ENCODE measurements around the gene BRIP1. TPM values are rescaled to one million over a fixed set of nuclear protein-coding genes. Genes with fewer than 3 reads are reported as not detected.
"Not testable (repeated sequence)": the region's sequence is repeated elsewhere in the genome, so short reads cannot be mapped to it uniquely, and the experiment has no call there.

Gene BRIP1
- total RNA-seq, 8 experiments from 2014 or later = 0.50 to 11.9 (median 1.0) TPM

DNA sequence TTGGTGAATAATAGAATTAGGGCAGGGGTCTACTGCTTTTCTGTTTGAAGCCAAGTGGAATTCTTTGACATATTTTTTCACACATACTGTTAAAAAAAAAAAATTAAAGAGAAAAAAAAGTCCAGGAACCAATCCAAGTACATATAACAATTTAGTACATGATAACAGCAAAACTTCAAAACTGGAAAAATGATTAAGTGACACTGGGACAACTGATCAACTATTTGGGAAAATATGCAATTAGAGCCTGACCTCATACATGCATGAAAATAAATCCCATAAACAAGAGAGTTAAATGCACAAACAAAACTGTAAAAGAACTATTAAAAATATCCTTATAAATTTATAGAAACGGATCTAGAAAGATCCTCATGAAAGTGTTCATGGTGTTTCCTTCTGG lies 27.7 kb downstream of the BRIP1 start:
- ATAC-seq (replicated peaks in 6 of 8) = no peak
- in situ Hi-C loops (cut with MboI; ENCODE audit: low pct_unique_long_range_greater_than_20kb in 2 of 9, low sequenced_read_pairs in 9 of 9, unreplicated experiment in 9 of 9) = loop anchor here in 5 of 9 experiments (5.0 to 25.0 kb wide), 3 partner anchors 198 to 423 kb away; no protein-coding TSS in a partner anchor
- Histone ChIP-seq H3K4me1 (replicated peaks in 1 of 2) (no peaks in the 10 kb centered on the region), H3K4me3 (no peak overlapping the region), H3K27ac (no peak overlapping the region)
- WGBS, 10 experiments = 75 to 100% (median 100%) methylated on average over 1 of the region's 1 CpG; no CpG with 5 or more reads in 1 of the 10 experiments

DNA sequence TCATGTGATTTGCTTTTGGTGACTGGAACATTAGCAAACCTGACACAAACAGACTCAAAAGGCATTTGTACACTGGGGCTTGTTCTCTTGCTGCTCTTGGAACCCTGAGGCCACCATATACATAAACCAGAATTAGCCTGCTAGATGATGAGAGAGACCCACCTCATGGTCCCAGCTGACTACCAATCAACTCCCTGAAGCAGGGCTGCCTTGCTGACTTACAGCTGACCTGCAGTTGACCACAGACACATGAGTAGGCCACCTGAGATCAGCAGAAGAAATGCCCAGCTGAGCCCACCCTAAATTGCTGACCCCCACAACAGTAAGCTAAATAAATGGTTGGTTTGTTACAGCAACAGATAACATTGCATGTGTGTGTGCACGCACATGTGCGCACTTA lies 28.7 kb downstream of the BRIP1 start:
- peak in 1 of 8 experiments; percentile 17 for ATAC-seq (replicated peaks in 6 of 8)
- 94 to 100% (median 100%) methylated on average over 1 to 2 of the region's 2 CpGs; no CpG with 5 or more reads in 3 of the 10 experiments for WGBS, 10 experiments
- H3K4me3 ChIP-seq = no peak overlapping the region
- in situ Hi-C loops (cut with MboI; ENCODE audit: low pct_unique_long_range_greater_than_20kb in 2 of 9, low sequenced_read_pairs in 9 of 9, unreplicated experiment in 9 of 9) = loop anchor here in 5 of 9 experiments (5.0 to 25.0 kb wide), 3 partner anchors 197 to 422 kb away; no protein-coding TSS in a partner anchor
- no peaks in the 10 kb centered on the region for H3K4me1 ChIP-seq (replicated peaks in 1 of 2)
- no peak overlapping the region for H3K27ac ChIP-seq

DNA sequence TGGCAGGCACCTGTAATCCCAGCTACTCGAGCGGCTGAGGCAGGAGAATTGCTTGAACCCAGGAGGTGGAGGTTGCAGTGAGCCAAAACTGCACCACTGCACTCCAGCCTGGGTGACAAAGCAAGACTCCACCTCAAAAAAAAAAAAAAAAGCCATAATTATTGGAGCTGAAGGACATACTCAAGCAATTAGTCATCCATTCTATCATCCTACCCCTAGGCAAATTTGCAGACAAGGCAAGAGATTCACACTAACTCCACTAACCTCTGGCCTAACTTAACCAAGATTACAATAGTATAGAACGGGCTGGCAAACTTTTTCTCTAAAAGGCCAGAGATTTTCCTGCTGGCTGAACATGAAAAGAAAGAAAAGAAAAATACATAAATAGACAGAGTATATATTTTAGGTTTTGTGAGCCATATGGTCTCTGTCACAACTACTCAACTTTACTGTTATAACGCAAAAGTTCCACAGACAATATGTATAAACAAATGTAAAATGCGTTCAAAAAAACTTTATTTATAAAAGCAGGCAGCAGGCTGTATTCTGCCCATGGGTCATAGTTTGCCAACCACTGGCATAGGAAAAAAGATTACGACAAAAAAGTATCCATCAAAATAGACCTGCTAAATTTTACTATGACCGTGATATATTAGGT lies 29.7 kb downstream of the BRIP1 start:
- in situ Hi-C loops (cut with MboI; ENCODE audit: low pct_unique_long_range_greater_than_20kb in 2 of 9, low sequenced_read_pairs in 9 of 9, unreplicated experiment in 9 of 9) = loop anchor here in 5 of 9 experiments (10.0 to 25.0 kb wide), 2 partner anchors 199 to 421 kb away; no protein-coding TSS in a partner anchor

DNA sequence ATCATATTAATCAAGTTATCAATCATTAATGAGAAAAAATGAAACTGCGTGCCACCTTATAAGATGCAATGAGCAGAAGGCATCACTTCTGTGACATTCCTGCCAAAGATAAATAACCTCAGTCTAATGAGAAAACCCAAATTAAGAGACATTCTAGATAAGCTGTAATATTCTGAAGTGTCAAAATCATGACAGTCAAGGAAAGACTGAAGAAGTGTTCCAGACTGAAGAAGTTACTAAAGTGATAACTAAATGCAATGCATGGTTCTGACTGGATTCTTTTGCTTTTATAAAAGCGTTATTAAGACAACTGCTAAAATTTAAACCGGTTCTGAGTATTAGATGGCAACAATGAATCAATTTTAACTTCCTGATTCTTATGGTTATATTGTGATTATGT lies 30.9 kb downstream of the BRIP1 start:
- H3K4me3 ChIP-seq = no peak overlapping the region
- 88 to 100% (median 98%) methylated on average over 2 to 3 of the region's 3 CpGs for WGBS, 10 experiments
- H3K4me1 ChIP-seq (replicated peaks in 1 of 2) = no peaks in the 10 kb centered on the region
- H3K27ac ChIP-seq = no peak overlapping the region
- in situ Hi-C loops (cut with MboI; ENCODE audit: low pct_unique_long_range_greater_than_20kb in 2 of 9, low sequenced_read_pairs in 9 of 9, unreplicated experiment in 9 of 9) = loop anchor here in 5 of 9 experiments (10.0 to 25.0 kb wide), 2 partner anchors 198 to 420 kb away; no protein-coding TSS in a partner anchor
- ATAC-seq (replicated peaks in 6 of 8) = no peak

More for the DNA sequence above, 29.7 kb downstream of the BRIP1 start:
- no peaks in the 10 kb centered on the region for H3K4me1 ChIP-seq (replicated peaks in 1 of 2)
- peak in 3 of 8 experiments; percentile 36 to 92 (median 91) for ATAC-seq (replicated peaks in 6 of 8)
- H3K4me3 ChIP-seq = no peak overlapping the region
- 63 to 95% (median 86%) methylated on average over 3 to 7 of the region's 7 CpGs for WGBS, 10 experiments
- no peak overlapping the region for H3K27ac ChIP-seq

DNA sequence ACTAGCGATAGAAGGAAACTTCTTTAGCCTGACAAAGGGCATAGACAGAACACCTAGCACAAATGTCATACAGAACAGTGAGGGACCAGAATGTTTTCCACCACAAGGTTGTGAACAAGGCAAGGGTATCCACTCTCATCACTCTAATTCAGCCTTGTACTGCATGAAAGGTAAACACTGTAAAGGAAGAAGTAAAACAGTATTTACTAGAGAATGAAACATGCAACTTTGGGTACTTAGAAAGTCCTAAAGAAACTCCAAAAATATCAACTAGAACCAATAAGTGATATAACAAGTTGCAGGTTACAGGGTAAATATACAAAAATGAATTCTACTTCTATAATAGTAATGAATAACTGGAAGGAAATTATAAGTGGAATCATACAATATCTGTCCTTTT lies 32.2 kb downstream of the BRIP1 start:
- H3K27ac ChIP-seq = no peak overlapping the region
- in situ Hi-C loops (cut with MboI; ENCODE audit: low pct_unique_long_range_greater_than_20kb in 2 of 9, low sequenced_read_pairs in 9 of 9, unreplicated experiment in 9 of 9) = loop anchor here in 5 of 9 experiments (10.0 to 25.0 kb wide), 2 partner anchors 196 to 419 kb away; no protein-coding TSS in a partner anchor
- no peak overlapping the region for H3K4me3 ChIP-seq
- 75 to 100% (median 100%) methylated on average over 1 of the region's 1 CpG; no CpG with 5 or more reads in 1 of the 10 experiments for WGBS, 10 experiments
- no peak for ATAC-seq (replicated peaks in 6 of 8)
- H3K4me1 ChIP-seq (replicated peaks in 1 of 2) = no peaks in the 10 kb centered on the region

DNA sequence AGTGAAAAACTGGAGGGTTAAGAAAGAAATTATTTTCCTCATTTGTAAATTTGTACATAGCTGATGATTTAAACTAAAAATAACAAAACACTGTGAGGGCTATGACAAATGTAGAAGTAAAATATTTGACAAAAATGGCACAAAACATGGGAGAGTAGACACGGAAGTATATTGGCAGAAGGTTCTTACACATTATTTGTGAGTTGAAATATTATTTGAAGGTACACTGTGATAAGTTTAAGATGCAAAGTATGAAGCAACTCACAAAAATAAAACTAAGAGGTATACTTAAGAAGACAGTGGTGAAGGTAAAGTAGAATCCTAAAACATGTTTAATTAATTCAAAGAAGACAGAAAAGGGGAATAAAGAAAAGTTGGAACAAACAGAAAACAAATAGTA lies 34.6 kb downstream of the BRIP1 start:
- WGBS, 10 experiments = 91 to 100% (median 100%) methylated on average over 1 of the region's 1 CpG; no CpG with 5 or more reads in 2 of the 10 experiments
- Histone ChIP-seq H3K4me1 (replicated peaks in 1 of 2) (no peaks in the 10 kb centered on the region), H3K27ac (no peak overlapping the region), H3K4me3 (no peak overlapping the region)
- ATAC-seq (replicated peaks in 6 of 8) = no peak
- in situ Hi-C loops (cut with MboI; ENCODE audit: low pct_unique_long_range_greater_than_20kb in 2 of 9, low sequenced_read_pairs in 9 of 9, unreplicated experiment in 9 of 9) = loop anchor here in 3 of 9 experiments (25.0 kb wide), 1 partner anchor 416 kb away; no protein-coding TSS in a partner anchor

DNA sequence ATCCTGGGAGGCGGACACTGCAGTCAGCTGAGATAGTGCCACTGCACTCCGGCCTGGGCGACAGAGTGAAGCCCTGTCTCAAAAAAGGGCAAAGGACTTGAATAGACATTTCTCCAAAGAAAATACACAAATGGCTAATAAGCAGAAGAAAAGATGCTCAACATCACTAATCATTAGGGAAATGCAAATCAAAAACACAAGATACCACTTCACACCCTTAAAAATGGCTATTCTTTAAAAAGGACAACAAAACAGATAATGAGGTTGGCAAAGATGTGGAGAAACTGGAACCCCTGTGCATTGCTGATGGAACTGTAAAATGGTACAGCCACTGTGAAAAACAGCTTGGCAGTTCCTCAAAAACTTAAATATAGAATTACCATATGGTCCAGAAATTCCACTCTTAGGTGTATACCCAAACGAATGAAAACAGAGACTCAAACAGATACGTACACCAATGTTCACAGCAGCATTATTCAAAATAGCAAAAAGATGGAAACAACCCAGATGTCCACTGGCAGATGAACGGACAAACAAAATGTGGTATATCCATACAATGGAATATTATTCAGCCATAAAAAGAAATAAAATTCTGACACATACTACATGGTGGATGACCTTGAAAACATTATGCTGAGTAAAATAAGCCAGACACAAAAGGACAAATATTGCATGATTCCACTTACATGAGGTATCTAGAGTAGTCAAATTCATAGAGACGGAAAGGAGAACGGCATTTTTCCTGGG lies 35.5 kb downstream of the BRIP1 start:
- H3K27ac ChIP-seq = no peak overlapping the region
- ATAC-seq (replicated peaks in 6 of 8) = no peak
- H3K4me3 ChIP-seq = no peak overlapping the region
- H3K4me1 ChIP-seq (replicated peaks in 1 of 2) = no peaks in the 10 kb centered on the region
- 89 to 100% (median 95%) methylated on average over 1 to 7 of the region's 8 CpGs for WGBS, 10 experiments
- in situ Hi-C loops (cut with MboI; ENCODE audit: low pct_unique_long_range_greater_than_20kb in 2 of 9, low sequenced_read_pairs in 9 of 9, unreplicated experiment in 9 of 9) = loop anchor here in 3 of 9 experiments (25.0 kb wide), 1 partner anchor 416 kb away; no protein-coding TSS in a partner anchor

DNA sequence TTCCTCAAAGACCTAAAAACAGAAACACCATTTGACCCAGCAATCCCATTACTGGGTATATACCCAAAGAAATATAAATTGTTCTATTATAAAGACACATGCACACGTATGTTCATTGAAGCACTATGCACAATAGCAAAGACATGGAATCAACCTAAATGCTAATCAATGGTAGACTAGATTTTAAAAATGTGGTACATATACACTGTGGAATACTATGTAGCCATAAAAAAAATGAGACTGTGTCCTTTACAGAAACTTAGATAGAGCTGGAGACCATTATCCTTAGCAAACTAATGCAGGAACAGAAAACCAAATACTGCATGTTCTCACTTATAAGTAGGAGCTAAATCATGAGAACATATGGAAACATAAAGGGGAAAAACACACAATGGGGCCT lies 36.5 kb downstream of the BRIP1 start:
- H3K27ac ChIP-seq; H3K4me3 ChIP-seq; ATAC-seq (replicated peaks in 6 of 8); H3K4me1 ChIP-seq (replicated peaks in 1 of 2): not testable (repeated sequence)
- WGBS, 10 experiments = 80 to 100% (median 100%) methylated on average over 1 of the region's 1 CpG; no CpG with 5 or more reads in 1 of the 10 experiments
- in situ Hi-C loops (cut with MboI; ENCODE audit: low pct_unique_long_range_greater_than_20kb in 2 of 9, low sequenced_read_pairs in 9 of 9, unreplicated experiment in 9 of 9) = loop anchor here in 3 of 9 experiments (25.0 kb wide), 1 partner anchor 415 kb away; no protein-coding TSS in a partner anchor

DNA sequence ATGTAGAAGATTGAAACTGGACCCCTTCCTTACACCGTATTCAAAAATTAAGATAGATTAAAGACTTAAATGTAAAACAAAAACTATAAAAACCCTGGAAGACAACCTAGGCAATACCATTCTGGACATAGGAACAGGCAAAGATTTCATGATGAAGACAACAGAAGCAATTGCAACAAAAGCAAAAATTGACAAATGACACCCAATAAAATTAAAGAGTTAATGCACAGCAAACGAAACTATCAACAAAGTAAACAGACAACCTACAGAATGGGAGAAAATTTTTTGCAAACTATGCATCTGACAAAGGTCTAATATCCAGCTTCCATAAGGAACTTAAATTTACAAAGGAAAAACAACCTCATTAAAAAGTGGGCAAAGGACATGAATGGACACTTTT lies 37.1 kb downstream of the BRIP1 start:
- WGBS, 10 experiments = 50 to 100% (median 96%) methylated on average over 1 to 2 of the region's 2 CpGs; no CpG with 5 or more reads in 1 of the 10 experiments
- not testable (repeated sequence) for ATAC-seq (replicated peaks in 6 of 8); H3K4me1 ChIP-seq (replicated peaks in 1 of 2); H3K4me3 ChIP-seq; H3K27ac ChIP-seq
- in situ Hi-C loops (cut with MboI; ENCODE audit: low pct_unique_long_range_greater_than_20kb in 2 of 9, low sequenced_read_pairs in 9 of 9, unreplicated experiment in 9 of 9) = loop anchor here in 3 of 9 experiments (25.0 kb wide), 1 partner anchor 414 kb away; no protein-coding TSS in a partner anchor

DNA sequence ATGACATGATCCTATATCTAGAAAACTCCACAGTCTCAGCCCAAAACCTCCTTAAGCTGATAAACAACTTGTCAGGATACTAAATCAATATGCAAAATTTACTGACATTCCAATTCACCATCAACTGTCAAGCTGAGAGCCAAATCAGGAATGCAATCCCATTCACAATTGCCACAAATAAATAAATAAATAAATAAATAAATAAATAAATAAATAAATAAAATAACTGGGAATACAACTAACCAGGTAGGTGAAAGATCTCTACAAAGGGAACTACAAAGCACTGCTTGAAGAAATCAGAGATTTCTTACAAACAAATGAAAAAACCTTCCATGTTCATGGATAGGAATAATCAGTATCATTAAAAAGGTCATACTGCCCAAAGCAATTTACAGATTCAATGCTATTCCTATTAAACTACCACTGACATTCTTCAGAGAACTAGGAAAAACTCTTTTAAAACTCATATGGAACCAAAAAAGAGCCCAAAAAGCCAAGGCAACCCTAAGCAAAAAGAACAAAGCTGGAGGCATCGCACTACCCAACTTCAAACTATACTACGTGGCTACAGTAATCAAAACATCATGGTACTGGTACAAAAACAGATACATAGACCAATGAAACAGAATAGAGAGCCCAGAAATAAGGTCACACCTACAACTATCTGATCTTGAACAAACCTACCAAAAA lies 37.7 kb downstream of the BRIP1 start:
- WGBS, 10 experiments = 84 to 100% (median 100%) methylated on average over 2 of the region's 2 CpGs; no CpG with 5 or more reads in 3 of the 10 experiments
- Histone ChIP-seq H3K4me1 (replicated peaks in 1 of 2) (no peaks in the 10 kb centered on the region), H3K4me3 (no peak overlapping the region), H3K27ac (no peak overlapping the region)
- no peak for ATAC-seq (replicated peaks in 6 of 8)
- in situ Hi-C loops (cut with MboI; ENCODE audit: low pct_unique_long_range_greater_than_20kb in 2 of 9, low sequenced_read_pairs in 9 of 9, unreplicated experiment in 9 of 9) = loop anchor here in 3 of 9 experiments (25.0 kb wide), 1 partner anchor 413 kb away; no protein-coding TSS in a partner anchor

DNA sequence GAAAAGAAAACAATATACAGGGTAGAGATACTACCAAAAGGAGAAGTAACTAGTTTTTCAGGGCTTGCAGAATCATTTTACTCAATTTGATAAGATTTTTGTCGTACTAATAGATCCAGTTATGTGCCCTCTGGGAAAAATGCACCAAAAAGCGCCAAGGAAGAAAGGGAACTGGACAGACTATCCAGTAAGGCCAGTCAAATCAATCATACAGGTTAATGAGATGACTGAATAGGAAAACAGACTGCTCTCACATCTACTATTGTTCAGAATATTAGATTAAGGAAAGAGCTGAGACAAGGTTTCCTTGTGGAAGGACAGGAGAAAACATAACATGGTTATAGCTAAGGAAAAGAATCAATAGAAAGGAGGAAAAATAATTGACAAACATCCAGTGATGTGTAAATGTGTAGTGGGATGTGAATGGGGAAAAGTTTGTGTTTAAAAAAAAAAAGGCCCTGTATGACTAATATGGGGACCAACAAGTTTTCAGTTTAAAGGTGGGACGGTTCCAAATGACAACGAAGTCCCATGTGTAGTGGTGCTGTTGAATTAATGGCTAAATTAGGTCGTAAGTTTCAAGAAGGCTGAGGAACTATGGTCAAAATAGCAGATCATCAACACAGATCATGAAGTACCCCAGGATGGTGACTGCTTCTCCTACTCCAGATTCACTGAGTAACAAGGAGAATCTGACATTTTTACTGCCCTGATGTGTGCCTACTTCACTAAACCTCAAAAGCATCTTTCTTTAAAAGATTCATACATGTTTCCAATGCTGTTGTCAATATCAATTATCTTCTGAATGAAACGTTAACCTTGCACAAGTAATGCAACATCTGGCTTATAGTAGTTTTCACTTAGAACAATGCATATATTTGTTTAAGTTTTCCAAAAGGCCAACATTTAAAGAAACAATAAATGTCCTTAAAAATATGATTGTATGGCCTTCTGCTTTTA lies 40.7 kb downstream of the BRIP1 start:
- ATAC-seq (replicated peaks in 6 of 8) = no peak
- no peak overlapping the region for H3K27ac ChIP-seq
- WGBS, 10 experiments = 53 to 100% (median 82%) methylated on average over 4 to 6 of the region's 6 CpGs
- no peaks in the 10 kb centered on the region for H3K4me1 ChIP-seq (replicated peaks in 1 of 2)
- no peak overlapping the region for H3K4me3 ChIP-seq
- in situ Hi-C loops (cut with MboI; ENCODE audit: low pct_unique_long_range_greater_than_20kb in 2 of 9, low sequenced_read_pairs in 9 of 9, unreplicated experiment in 9 of 9) = loop anchor here in 1 of 9 experiments (25.0 kb wide), 1 partner anchor 385 kb away; no protein-coding TSS in a partner anchor

Data from motor neuron (in vitro differentiated cells).